Glutamatergic neuron (in vitro differentiated cells): ENCODE measurements around the gene ERCC1. TPM values are rescaled to one million over a fixed set of nuclear protein-coding genes. Genes with fewer than 3 reads are reported as not detected.

Source experiments
- DNase-seq: peaks from one replicate; pipeline ENCODE4 v3.0.0; 2022
- H3K27ac Mint-ChIP-seq: one replicate; pipeline ENCODE4 v1.8.0; 2020; ENCODE audit warnings: mild to moderate bottlenecking, mixed read lengths, inconsistent platforms; ENCODE audit not compliant: unreplicated experiment
- H3K27me3 Mint-ChIP-seq: one replicate; pipeline ENCODE4 v1.8.0; 2020; ENCODE audit warnings: mild to moderate bottlenecking, moderate library complexity, mixed read lengths, inconsistent platforms; ENCODE audit not compliant: unreplicated experiment
- H3K36me3 Mint-ChIP-seq: one replicate; pipeline ENCODE4 v1.8.0; 2020; ENCODE audit warnings: mild to moderate bottlenecking, mixed read lengths, inconsistent platforms; ENCODE audit not compliant: unreplicated experiment
- H3K4me1 Mint-ChIP-seq: one replicate; pipeline ENCODE4 v1.8.0; 2020; ENCODE audit warnings: mild to moderate bottlenecking, low read depth, mixed read lengths, inconsistent platforms; ENCODE audit not compliant: unreplicated experiment
- H3K4me3 Mint-ChIP-seq: one replicate; pipeline ENCODE4 v1.8.0; 2020; ENCODE audit warnings: mild to moderate bottlenecking, mixed read lengths, inconsistent platforms; ENCODE audit not compliant: unreplicated experiment
- H3K9me3 Mint-ChIP-seq: one replicate; pipeline ENCODE4 v1.8.0; 2020; ENCODE audit warnings: mild to moderate bottlenecking, moderate library complexity, mixed read lengths, inconsistent platforms; ENCODE audit not compliant: unreplicated experiment
- CTCF ChIP-seq: fragments of 200-600 bp; sonication (generic); IDR thresholded peaks from one replicate; pipeline ENCODE4 v1.5.0; 2021; ENCODE audit not compliant: partially characterized antibody, unreplicated experiment
- total RNA-seq: library from RNA; stranded (reverse); fragmentation: NEBNext Ultra II Directional; extraction: Animal tissue kit (Norgen Biotek cat#: 25700); gene quantifications from one replicate; pipeline ENCODE4 v1.2.1, GENCODE V29; 2021; ENCODE audit not compliant: unreplicated experiment

Gene ERCC1
- total RNA-seq, 1 donor from 2014 or later = 65.7 TPM

- Mint-ChIP-seq H3K4me1 (peaks cover 10% of the 10 kb centered on the region), H3K9me3 (peaks cover 2% of the 10 kb centered on the region), H3K4me3 (peak overlapping the region; percentile 95), H3K27me3 (peaks cover 5% of the 10 kb centered on the region), H3K27ac (peak overlapping the region; percentile 99), H3K36me3 (no peaks in the 10 kb centered on the region)
- TF ChIP-seq CTCF = peak; percentile 2
- peak; percentile 86 for DNase-seq
These were observed 18.1 kb downstream of the ERCC1 start for GRCh38 chr19:45405435-45406225.

GRCh38 chr19:45404557-45405434, 18.9 kb downstream of the ERCC1 start, which contains the start of gene PPP1R13L:
Gene PPP1R13L (minus strand): TSS chr19:45405069. CDS start chr19:45398318, 6,751 bp downstream.
- DNase-seq = no peak
- H3K27ac Mint-ChIP-seq = no peak within 1 kb of the TSS
- peak within 1 kb of the TSS; percentile 95 for H3K4me3 Mint-ChIP-seq
- H3K36me3 Mint-ChIP-seq = no peaks in the 10 kb centered on the region
- no peak for TF ChIP-seq CTCF
- peaks cover 5% of the 10 kb centered on the region for H3K27me3 Mint-ChIP-seq
- peaks cover 10% of the 10 kb centered on the region for H3K4me1 Mint-ChIP-seq
- H3K9me3 Mint-ChIP-seq = no peaks in the 10 kb centered on the region

GRCh38 chr19:45403781-45404556, 19.7 kb downstream of the ERCC1 start:
- H3K4me3 Mint-ChIP-seq = peak overlapping the region; percentile 95
- no peaks in the 10 kb centered on the region for H3K9me3 Mint-ChIP-seq
- no peak overlapping the region for H3K27ac Mint-ChIP-seq
- no peaks in the 10 kb centered on the region for H3K36me3 Mint-ChIP-seq
- peak; percentile 60 for DNase-seq
- peaks cover 5% of the 10 kb centered on the region for H3K27me3 Mint-ChIP-seq
- TF ChIP-seq CTCF = peak; percentile 31
- peaks cover 6% of the 10 kb centered on the region for H3K4me1 Mint-ChIP-seq

GRCh38 chr19:45403272-45403671, 20.4 kb downstream of the ERCC1 start:
- TF ChIP-seq CTCF = no peak
- DNase-seq = no peak
- no peaks in the 10 kb centered on the region for H3K36me3 Mint-ChIP-seq
- peaks cover 10% of the 10 kb centered on the region for H3K27me3 Mint-ChIP-seq
- no peak overlapping the region for H3K4me3 Mint-ChIP-seq
- H3K4me1 Mint-ChIP-seq = peaks cover 5% of the 10 kb centered on the region
- no peak overlapping the region for H3K27ac Mint-ChIP-seq
- H3K9me3 Mint-ChIP-seq = no peaks in the 10 kb centered on the region
